SH-SY5Y (cell line): Measurements from ENCODE around the gene HPD.

Experiments
- GATA2 ChIP-seq: IDR thresholded peaks from 2 replicates; pipeline ENCODE4 v1.6.1; 2011; ENCODE audit warnings: mild to moderate bottlenecking, low read depth, low read length
- GATA3 ChIP-seq: IDR thresholded peaks from 2 replicates; pipeline ENCODE4 v1.6.1; 2011; ENCODE audit warnings: low read depth, mild to moderate bottlenecking, low read length, moderate library complexity

DNA sequence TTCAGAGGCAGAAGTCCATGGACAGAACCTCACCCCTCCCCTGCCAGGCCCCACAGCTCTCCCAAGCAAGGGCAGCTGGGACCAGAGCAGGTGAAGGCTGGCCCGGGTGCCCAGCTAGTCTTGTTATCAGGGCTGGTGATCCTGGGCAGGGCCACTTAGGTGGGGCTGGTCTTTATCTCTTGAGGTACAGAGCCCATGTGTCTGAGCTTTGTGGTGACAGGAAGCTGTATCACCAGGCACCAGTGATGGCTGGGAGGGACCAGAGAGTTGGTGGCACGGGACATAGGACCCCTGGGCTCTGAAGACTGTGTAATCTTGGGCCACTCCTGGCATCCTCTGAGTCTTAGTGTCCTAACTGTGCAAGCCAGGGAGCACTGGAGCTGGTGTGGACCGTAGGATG, 12.8 kb upstream of the HPD start:
- TF ChIP-seq GATA2: no peak
- TF ChIP-seq GATA3: no peak
